ENCODE data around the gene COL13A1. TPM values are rescaled to one million over a fixed set of nuclear protein-coding genes. Genes with fewer than 3 reads are reported as not detected.

Gene COL13A1
- total and polyA plus RNA-seq, 2 of the 8 experiments (the other 6 are each of a cell fraction or from before 2014, with no cell fraction given) = 2.6 to 5.2 TPM

GRCh38 chr10:69963178-69963834, 161.6 kb downstream of the COL13A1 start (continued):
- TF ChIP-seq CTCF (IDR thresholded peaks at IDR 0.05; ENCODE audit: control extremely low read depth in 1 of 3, insufficient read depth in 1 of 3, low read depth in 1 of 3, low read length in 3 of 3) = no peak
- TF ChIP-seq MAX (IDR thresholded peaks at IDR 0.05) = no peak

Data from H1 (cell line).